GM11168 (cell line): ENCODE results near the gene SIAH1.
"Not testable (repeated sequence)": the region's sequence is repeated elsewhere in the genome, so short reads cannot be mapped to it uniquely, and the experiment has no call there.

Source experiments
- in situ Hi-C: fragments of 300-500 bp; cut with MboI; formaldehyde crosslinking; loops from one replicate; pipeline ENCODE4 v1.12.0; 2022; ENCODE audit warnings: low sequenced_read_pairs; ENCODE audit not compliant: unreplicated experiment

Gene SIAH1

DNA sequence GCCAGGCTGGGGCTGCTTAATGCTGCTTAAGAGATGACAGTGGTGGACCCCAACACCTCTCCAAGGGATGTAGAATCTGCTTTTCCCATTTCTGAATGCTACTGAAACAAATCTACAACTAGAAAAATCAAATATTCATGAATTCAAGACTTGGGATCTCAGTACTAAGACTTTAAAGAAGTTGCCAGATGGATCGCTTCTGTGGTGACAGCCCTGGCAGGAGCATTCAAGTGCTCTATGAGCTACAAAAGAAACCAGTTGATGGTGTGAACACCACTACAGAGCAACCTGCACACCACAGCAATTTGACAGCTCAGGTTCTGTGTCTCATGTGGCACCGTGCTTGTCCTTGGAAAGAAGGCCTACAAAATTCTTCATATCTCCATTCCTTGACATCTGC is 42.6 kb downstream of the SIAH1 start:
- in situ Hi-C loops, result no loop called here

DNA sequence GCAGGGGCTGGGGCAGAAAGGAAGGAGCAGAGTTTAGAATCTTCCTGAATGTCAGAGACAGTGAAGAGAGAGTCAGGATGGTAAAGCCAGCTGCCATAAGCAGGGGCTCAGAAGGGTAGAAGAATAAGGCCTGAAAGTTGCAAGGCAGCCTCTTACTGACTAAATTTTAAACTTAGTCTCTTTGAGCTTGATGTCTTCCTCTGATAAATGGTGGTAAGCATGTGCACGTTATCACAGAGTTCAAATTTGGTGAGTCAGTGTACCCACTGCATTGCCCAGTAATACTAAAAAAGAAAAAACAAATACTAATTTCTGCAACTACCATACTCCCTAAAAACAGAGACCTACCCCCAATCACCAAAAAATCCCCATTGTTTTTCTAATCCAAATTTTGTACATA is 45.2 kb downstream of the SIAH1 start:
- in situ Hi-C loops, result no loop called here

DNA sequence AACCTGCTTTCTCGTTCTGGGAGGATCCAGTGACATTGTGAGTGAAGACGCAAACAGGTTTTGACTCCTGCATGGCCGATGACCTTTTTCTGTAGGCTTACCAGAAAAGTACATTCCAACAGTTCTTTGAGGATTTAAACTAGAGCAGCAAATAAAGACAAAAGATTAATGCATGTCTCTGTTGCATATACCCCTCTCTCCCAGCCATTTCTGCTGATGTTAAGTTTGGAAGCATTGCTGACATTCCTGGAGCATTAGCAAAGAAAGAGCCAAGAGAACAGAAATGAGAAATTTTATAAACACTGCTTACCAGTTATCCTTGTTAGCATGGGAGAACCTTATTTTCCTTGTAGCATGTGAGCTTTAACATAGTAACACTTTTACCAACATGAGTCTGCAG is 49.3 kb downstream of the SIAH1 start:
- in situ Hi-C loops, result no loop called here

DNA sequence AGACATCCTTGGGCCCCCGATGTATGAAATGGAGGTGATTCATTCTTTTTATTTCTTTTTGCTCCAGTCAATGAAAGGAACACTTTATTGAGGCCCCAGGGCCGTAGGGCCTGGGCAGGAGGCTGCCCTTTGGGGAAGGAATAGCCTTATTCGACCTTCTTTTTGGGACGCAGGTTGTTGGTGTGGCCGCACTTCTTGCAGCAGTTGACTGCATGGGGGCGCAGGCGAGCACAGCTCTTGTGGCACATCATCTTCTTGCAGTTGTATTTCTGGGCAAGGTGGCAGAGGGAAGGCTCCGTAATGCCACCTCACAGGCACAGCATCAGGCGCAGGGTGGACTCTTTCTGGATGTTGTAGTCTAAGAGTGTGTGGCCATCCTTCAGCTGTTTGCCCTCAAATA is 50.9 kb downstream of the SIAH1 start:
- in situ Hi-C loops, result no loop called here

DNA sequence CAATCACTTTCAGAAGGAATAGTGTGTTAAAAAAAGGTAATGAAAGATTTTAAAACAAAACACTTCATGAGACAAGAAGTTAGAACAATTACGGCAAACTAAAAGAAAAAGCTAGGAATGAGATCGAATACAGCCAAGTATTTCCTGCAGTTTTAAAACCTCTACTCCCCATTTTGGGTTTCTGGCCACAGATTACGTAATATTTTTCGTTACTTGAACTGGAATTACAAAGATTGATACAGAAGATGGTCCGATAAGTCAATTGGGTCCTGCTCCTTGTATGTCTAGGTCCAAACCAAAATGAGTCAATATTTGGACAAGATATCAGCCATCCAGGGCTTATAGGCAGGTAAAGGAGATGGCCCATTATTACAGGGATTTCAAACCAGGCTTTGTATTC is 52.2 kb downstream of the SIAH1 start:
- in situ Hi-C loops, result no loop called here

DNA sequence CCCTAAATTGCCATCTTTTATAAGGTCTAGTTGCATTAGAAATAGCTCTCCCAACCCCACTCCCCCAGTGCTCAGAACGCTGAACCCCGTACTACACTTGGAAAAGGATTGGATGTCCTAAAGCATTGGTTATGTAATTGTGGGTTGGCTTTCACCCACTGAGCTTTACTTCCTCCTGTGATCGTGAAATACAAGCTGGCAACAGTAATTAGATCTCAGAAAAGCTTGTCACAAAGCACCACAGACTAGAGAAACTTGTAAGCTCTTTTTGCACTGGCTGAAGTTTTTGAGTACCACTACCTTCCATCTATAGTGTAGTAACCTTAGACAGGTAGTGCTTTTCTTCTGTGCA is 54.4 kb downstream of the SIAH1 start:
- in situ Hi-C loops, result no loop called here

DNA sequence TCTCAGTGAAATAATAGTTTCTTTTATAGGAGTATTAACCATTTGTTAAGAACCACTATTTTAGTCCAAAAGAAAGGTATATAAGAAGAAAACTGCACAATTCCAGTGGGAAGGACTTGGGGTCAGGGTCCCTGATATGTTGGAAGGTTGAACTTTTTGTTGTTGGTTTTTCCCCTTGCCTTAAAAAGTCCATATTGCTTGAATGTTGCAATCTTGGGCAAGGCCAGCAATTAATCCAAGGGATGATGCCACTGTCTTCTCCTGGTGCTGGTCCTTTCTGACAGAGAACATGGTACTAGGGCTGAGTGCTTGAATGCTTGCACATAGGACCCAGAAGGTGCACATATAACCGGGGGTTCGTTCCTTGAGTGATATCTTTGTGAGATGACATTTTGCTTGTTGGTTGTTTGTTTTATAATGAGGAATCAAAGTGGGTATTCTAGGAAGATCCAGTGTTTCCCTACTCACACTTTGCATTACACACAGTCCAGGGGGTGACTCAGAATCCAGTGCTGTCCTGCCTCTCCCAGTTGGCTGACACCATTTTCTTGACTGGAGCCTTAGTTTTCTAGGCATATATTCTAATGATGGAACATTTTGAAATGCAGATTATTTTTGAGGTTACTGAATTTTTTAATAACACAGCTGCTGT is 54.9 kb downstream of the SIAH1 start:
- in situ Hi-C loops, result no loop called here

DNA sequence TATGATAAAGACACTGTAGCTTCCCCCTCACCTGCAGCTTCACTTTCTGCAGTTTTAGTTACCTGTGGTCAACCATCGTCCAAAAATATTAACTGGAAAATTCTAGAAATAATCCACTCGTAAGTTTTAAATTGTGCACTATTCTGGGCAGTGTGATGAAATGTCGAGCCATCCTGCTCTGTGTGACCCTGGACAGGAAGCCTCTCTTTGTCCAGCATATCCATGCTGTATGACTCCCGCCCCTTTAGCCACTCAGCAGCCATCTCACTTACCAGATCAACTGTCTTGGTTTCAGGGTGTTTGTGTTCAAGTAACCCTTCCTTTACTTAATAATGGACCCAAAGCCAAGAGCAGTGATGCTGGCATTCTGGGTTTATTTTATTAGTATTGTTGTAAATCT is 56.1 kb downstream of the SIAH1 start:
- in situ Hi-C loops, result no loop called here

DNA sequence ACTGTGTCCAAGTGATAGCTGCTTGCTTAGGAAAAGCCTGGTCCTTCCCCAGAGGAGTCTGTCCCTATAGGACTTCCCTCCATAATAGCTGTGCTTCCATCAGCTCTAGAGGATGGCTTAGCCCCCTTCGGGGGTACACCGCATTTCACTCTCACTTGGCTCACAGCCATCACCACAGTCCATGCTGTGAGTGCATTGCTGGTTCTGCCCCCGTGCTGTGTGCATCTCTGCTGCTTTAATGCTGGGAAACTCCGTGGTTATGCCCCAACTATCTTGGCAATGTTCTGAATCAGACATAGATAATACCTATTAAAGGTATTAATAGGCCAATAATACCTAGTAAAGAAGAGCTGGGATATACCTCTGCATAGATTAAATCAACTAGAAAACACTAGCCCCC is 58.3 kb downstream of the SIAH1 start:
- in situ Hi-C loops, result no loop called here

DNA sequence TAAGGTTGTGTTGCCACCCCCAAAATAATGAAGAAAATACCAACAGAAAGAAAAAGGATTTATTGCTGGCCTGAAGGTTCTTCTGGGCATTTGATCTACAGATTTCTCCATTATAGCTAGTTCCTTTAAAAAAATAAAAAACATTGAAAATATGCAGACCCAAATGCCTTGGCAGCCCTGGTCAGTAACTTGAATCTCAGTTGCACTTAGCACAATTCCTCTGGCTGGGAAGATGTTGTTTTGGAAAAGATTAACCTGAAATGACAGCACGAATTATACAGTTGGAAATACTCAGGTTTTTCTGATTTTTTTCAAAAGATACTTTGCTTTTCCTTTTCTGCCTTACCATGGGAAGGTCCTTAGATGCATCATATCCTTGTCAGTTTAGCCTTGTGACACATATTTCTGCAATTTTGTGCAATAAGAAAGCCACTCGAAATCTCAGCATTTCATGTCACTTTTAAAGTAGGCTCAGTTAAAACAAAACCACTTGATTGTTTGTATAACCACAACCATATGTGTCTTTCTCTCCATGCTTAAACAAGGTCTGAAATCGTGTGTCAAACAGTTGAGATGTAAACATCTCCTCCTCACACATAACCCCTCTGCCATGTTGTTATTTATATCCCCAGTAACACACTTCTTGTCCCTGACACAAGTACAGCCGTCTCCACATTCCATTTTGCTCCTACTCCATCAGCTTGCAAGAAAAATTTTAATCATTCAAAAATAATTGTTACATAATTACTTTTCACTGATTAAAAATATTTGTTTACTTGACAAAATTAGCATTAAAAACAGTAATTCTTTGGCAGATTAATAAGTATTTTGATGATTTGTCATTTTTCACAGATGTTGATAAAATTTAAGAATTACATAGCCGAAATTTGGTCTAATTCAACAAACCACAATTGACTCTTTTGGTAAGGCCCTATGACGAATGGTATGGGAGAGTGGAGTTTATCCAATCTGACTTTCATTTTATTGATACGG is 61.1 kb downstream of the SIAH1 start:
- in situ Hi-C loops, result no loop called here

DNA sequence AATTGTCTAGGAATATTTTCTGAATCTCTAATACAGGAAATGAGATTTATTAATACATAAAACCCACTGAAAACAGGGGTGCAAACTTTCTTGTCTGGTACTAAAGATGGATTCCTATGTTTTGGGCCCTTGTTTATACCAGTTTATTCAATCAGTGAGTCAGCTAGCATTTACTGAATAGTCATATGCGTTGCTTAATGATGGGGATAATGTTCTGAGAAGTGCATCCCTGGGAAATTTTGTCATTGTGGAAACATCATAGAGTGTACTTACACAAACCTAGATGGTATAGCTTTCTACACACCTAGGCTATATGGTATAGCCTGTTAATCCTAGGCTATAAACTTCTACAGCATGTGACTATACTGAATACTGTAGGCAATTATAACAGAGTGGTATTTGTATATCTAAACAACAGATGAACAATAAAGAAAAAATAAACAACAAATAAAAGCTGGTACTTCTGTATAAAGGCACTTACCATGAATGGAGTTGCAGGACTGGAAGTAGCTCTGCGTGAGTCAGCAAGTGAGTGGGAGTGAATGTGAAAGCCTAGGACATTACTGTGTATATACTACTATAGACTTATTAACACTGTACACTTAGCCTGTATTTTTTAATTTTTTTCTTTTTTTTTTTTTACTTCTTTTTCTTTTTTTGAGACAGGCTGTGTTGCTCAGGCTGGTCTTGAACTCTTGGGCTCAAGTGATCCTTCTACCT is 63.7 kb downstream of the SIAH1 start:
- in situ Hi-C loops, result no loop called here

DNA sequence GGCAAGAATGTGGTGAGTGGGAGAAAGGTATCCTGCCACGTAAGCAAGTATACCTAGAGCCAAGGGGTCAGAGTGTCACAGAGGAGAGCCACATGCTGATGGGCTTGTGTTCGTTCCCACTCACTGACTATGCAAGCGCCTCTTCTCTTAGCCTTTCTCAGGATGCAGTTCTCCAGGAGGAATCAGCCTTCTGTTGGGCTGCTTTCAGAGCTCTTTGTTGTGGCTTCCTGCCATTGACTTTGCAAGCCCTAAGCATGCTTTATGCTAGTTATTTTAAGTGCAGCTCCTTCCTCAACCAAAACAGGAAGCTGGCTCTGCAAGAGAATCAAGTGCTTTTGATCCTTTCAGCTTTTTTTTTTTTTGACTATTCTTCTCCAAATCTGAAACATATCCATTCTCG is 66.6 kb downstream of the SIAH1 start:
- in situ Hi-C loops, result no loop called here

DNA sequence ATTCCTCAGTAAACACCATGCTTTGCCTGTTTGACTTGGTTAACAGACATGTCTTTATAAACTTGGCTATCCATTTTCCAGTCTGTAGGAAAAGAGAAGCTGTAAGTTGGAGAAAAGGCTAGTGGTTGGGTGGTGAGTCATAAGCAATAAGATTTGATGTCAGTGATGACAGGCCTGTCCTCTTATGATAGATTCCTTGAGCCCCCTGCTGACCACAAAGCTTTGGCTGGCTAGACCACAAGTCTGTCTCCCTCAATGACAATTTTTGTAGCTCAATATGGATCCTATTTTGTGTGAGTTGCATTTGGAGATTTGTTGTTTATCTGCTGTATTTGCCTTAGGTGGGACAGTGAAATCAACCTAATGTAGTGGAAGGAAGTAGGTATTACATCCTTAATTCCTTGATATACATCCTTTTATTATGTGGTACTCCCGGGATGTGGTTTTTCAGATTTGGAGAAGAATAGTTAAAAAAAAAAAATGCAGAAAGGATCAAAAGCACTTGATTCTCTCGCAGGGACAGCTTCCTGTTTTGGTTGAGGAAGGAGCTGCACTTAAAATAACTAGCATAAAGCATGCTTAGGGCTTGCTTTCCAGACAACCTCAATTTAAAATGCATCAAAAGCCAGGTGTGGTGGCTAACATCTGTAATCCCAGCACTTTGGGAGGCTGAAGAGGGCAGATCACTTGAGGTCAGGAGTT is 67.4 kb downstream of the SIAH1 start:
- in situ Hi-C loops, result no loop called here

DNA sequence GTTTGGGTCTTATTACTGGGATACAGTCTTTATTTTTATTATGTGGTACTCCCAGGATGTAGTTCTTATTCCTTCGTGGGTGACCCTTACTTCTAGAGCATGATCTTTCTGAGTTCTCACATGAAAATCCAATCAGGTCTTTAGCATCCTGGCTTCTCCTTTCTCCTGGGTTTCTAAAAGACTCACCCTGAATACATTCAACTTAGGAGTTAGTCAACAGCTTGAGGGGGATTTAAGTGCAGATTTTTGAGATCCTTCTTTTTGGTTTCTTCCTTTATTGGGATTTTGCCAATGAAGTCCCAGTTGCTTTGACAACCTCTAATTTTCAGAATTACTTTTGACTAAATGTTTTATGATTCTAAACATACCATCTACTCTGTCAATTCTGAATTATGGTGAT is 68.2 kb downstream of the SIAH1 start:
- in situ Hi-C loops, result no loop called here

DNA sequence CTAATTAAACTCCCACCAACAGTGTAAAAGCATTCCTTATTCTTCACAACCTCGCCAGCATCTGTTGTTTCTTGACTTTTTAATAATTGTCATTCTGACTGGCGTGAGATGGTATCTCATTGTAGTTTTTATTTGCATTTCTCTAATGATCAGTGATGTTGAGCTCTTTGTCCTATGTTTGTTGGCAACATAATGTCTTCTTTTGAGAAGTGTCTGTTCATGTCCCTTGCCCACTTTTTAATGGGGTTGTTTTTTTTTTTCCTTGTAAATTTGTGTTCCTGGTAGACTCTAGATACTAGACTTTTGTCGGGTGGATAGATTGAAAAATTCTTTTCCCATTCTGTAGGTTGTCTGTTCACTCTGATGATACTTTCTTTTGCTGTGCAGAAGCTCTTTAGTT is 71.3 kb downstream of the SIAH1 start:
- in situ Hi-C loops, result not testable (repeated sequence)

DNA sequence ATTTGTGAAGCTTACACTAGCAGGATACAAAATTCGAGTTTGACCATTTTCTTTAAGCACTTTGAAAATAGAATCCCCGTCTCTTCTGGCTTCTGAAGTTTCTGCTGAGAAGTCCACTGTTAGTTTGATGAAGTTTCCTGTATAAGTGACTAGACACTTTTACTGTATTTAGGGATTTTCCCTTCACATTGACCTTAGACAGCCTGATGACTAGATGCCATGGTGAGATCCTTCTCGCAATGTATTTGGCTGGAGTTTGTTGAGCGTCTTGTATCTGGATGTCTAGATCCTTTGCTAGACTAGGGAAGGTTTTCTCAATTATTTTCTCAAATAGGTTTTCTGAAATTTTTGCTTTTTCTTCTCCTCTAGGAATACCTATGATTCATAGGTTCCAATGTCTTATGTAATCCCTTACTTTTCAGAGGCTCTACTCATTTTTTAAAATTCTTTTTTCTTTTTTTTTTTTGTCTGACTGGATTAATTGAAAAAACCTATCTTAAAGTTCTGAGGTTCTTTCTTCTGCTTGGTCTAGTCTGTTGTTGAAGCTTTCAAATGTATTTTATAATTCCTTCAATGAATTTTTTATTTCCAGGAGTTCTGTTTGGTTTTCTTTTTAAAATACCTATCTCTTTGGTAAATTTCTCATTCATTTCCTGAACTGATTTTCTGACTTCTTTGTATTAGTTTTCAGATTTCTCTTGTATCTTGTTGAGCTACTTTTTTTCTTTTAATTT is 74.1 kb downstream of the SIAH1 start:
- in situ Hi-C loops, result no loop called here
